HCT116 (cell line): Measurements from ENCODE around the gene MICALL2. TPM values are rescaled to one million over a fixed set of nuclear protein-coding genes. Genes with fewer than 3 reads are reported as not detected.

ENCODE experiments used
- ATAC-seq: fragments of 200-7000 bp; cut with Tn5 transposase; 2 replicates; pipeline ENCODE4 v1.9.1; 2020; ENCODE audit warnings: mild to moderate bottlenecking, moderate library complexity
- BruUV-seq: library from RNA; stranded (reverse); fragments of 400-500 nt; replicated peaks from 2 replicates; lab custom pipeline; 2021; lab: Mats Ljungman, UMichigan
- CTCF ChIA-PET: fragments of 300-600 bp; sonication (Branson Sonifier 250); formaldehyde crosslinking; loops from one replicate; lab custom pipeline; 2021; ENCODE audit warnings: antibody characterized with exemption; lab: Charles Lee
- POLR2A ChIA-PET: fragments of 300-600, 350-600 bp; sonication (Branson Sonifier 250); formaldehyde crosslinking; loops from one replicate; lab custom pipeline; 2021; ENCODE audit warnings: antibody characterized with exemption; lab: Charles Lee
- RAD21 ChIA-PET, 2 experiments: fragments of 300-600 bp; sonication (Branson Sonifier 250); formaldehyde crosslinking; loops; one replicate each; lab custom pipeline; 2023; ENCODE audit warnings: low total read pairs in 2 of 2; ENCODE audit not compliant: uncharacterized antibody in 2 of 2, unreplicated experiment in 2 of 2, low non-redundant PET in 1 of 2; lab: Charles Lee
- DNase-seq: peaks from one replicate; pipeline ENCODE4 v3.0.0-alpha.2; 2010; ENCODE audit warnings: low read depth, low spot score
- H2AFZ ChIP-seq: fragments of 200-600 bp; shearing (Covaris generic), sonication (generic); 2 replicates; pipeline ENCODE4 v1.6.1; 2017; ENCODE audit warnings: low read depth, mixed run types, mixed read lengths, antibody characterized with exemption, low read length; ENCODE audit not compliant: poor library complexity, severe bottlenecking
- H3K27ac ChIP-seq: 2 replicates; pipeline ENCODE4 v1.5.1; 2012; ENCODE audit warnings: low read depth, low read length
- H3K27me3 ChIP-seq: fragments of 200-600 bp; sonication (generic); 2 replicates; pipeline ENCODE4 v1.6.1; 2016; ENCODE audit warnings: mixed run types, low read length, mixed read lengths; ENCODE audit not compliant: insufficient read depth
- H3K36me3 ChIP-seq, 2 experiments: fragments of 200-500 bp in 1 of 2; fragments of 200-600 bp in 1 of 2; sonication (Bioruptor generic) in 1 of 2; sonication (generic) in 1 of 2; 2 replicates each; pipeline versions ENCODE4 v1.5.1 to v1.6.1; 2014 to 2016; ENCODE audit warnings: low read length in 2 of 2, inconsistent platforms in 1 of 2, mixed read lengths in 1 of 2, mixed run types in 1 of 2; ENCODE audit not compliant: insufficient read depth in 2 of 2, control insufficient read depth in 1 of 2
- H3K4me1 ChIP-seq, 2 experiments: fragments of 200-600 bp in 1 of 2; sonication (generic) in 1 of 2; 2 replicates each; pipeline versions ENCODE4 v1.5.1 to v1.6.1; 2012 to 2017; ENCODE audit warnings: low read length in 2 of 2, inconsistent platforms in 1 of 2, mild to moderate bottlenecking in 1 of 2, mixed read lengths in 1 of 2, mixed run types in 1 of 2, moderate library complexity in 1 of 2; ENCODE audit not compliant: insufficient read depth in 2 of 2, control insufficient read depth in 1 of 2
- H3K4me2 ChIP-seq: fragments of 200-600 bp; sonication (generic); 2 replicates; pipeline ENCODE4 v1.6.1; 2017; ENCODE audit warnings: mixed run types, low read length, mixed read lengths
- H3K4me3 ChIP-seq, 2 experiments: fragments of 200-600 bp in 1 of 2; sonication (generic) in 1 of 2; replicated peaks in 1 of 2; 2 replicates each; pipeline ENCODE4 v1.5.1; 2011 to 2016; ENCODE audit warnings: low read length in 2 of 2, control low read depth in 1 of 2, low read depth in 1 of 2, mild to moderate bottlenecking in 1 of 2, mixed read lengths in 1 of 2, mixed run types in 1 of 2
- H3K79me2 ChIP-seq: fragments of 200-600 bp; sonication (generic); 2 replicates; pipeline ENCODE4 v1.6.1; 2017; ENCODE audit warnings: mild to moderate bottlenecking, mixed run types, low read length, moderate library complexity, mixed read lengths; ENCODE audit not compliant: insufficient read depth
- H3K9ac ChIP-seq: fragments of 200-600 bp; sonication (generic); 2 replicates; pipeline ENCODE4 v1.6.1; 2016; ENCODE audit warnings: low read length, mixed read lengths
- H3K9me2 ChIP-seq: fragments of 200-600 bp; sonication (generic), shearing (Covaris generic); 2 replicates; pipeline ENCODE4 v1.6.1; 2017; ENCODE audit warnings: mixed run types, mild to moderate bottlenecking, moderate library complexity; ENCODE audit not compliant: insufficient read depth
- H3K9me3 ChIP-seq, 2 experiments: fragments of 200-500 bp in 1 of 2; fragments of 200-600 bp in 1 of 2; sonication (Bioruptor generic) in 1 of 2; sonication (generic) in 1 of 2; 2 replicates each; pipeline ENCODE4 v1.6.1; 2014 to 2017; ENCODE audit warnings: low read length in 2 of 2, mixed read lengths in 2 of 2, inconsistent platforms in 1 of 2, low read depth in 1 of 2, mild to moderate bottlenecking in 1 of 2, mixed run types in 1 of 2, moderate library complexity in 1 of 2; ENCODE audit not compliant: control insufficient read depth in 1 of 2, insufficient read depth in 1 of 2
- H4K20me1 ChIP-seq: fragments of 200-600 bp; sonication (generic), shearing (Covaris generic); 2 replicates; pipeline ENCODE4 v1.6.1; 2017; ENCODE audit warnings: mixed run types, mild to moderate bottlenecking, moderate library complexity; ENCODE audit not compliant: insufficient read depth
- CEBPB ChIP-seq: IDR thresholded peaks from 2 replicates; pipeline ENCODE4 v1.6.1; 2012; ENCODE audit warnings: low read depth
- EGR1 ChIP-seq: IDR thresholded peaks from 2 replicates; pipeline ENCODE4 v1.6.1; 2012; ENCODE audit warnings: low read depth
- EZH2phosphoT487 ChIP-seq: fragments of 200-600 bp; IDR thresholded peaks from 2 replicates; pipeline ENCODE4 v1.6.1; 2018; ENCODE audit warnings: antibody characterized with exemption, borderline replicate concordance
- FOSL1 ChIP-seq: IDR thresholded peaks from 2 replicates; pipeline ENCODE4 v1.6.1; 2012; ENCODE audit warnings: low read depth
- POLR2A ChIP-seq: IDR thresholded peaks from 2 replicates; pipeline ENCODE4 v1.7.0; 2011; ENCODE audit warnings: borderline replicate concordance; ENCODE audit not compliant: insufficient read depth, insufficient read length; ENCODE audit errors: extremely low read depth
- RAD21 ChIP-seq: IDR thresholded peaks from 2 replicates; pipeline ENCODE4 v1.6.1; 2012; ENCODE audit warnings: low read depth, mild to moderate bottlenecking
- SRF ChIP-seq: IDR thresholded peaks from 2 replicates; pipeline ENCODE4 v1.6.1; 2012; ENCODE audit warnings: low read depth
- TCF7L2 ChIP-seq: IDR thresholded peaks from 2 replicates; pipeline ENCODE4 v1.7.0; 2011; ENCODE audit warnings: borderline replicate concordance, inconsistent platforms; ENCODE audit not compliant: insufficient read depth, insufficient read length; ENCODE audit errors: extremely low read depth
- YY1 ChIP-seq: IDR thresholded peaks from 2 replicates; pipeline ENCODE4 v1.6.1; 2011; ENCODE audit warnings: low read length, low read depth, moderate library complexity, mild to moderate bottlenecking; ENCODE audit not compliant: insufficient replicate concordance; ENCODE audit errors: extremely low read depth
- ZNF274 ChIP-seq: fragments of 200-500 bp; sonication (Bioruptor generic); IDR thresholded peaks from 2 replicates; pipeline ENCODE4 v1.6.1; 2014; ENCODE audit warnings: mild to moderate bottlenecking, low read depth, low read length, inconsistent platforms
- intact Hi-C: fragments of 100-400 bp; cut with micrococcal nuclease; formaldehyde crosslinking; loops from 2 replicates; pipeline ENCODE4 v1.10.0; 2022
- total RNA-seq: library from RNA; stranded (reverse); gene quantifications from one replicate; pipeline ENCODE4 v1.2.1, GENCODE V29; 2021; ENCODE audit not compliant: unreplicated experiment
- TF ChIP-seq, protein P1 (sequence below): IDR thresholded peaks from 2 replicates; pipeline ENCODE4 v1.6.1; 2011; ENCODE audit warnings: mild to moderate bottlenecking, low read length, moderate library complexity; ENCODE audit not compliant: insufficient replicate concordance; ENCODE audit errors: extremely low read depth
- TF ChIP-seq, protein P2 (sequence below): IDR thresholded peaks from 2 replicates; pipeline ENCODE4 v1.6.1; 2012; ENCODE audit warnings: low read depth

Gene MICALL2
- total RNA-seq, 1 experiment from 2014 or later = 60.7 TPM

DNA sequence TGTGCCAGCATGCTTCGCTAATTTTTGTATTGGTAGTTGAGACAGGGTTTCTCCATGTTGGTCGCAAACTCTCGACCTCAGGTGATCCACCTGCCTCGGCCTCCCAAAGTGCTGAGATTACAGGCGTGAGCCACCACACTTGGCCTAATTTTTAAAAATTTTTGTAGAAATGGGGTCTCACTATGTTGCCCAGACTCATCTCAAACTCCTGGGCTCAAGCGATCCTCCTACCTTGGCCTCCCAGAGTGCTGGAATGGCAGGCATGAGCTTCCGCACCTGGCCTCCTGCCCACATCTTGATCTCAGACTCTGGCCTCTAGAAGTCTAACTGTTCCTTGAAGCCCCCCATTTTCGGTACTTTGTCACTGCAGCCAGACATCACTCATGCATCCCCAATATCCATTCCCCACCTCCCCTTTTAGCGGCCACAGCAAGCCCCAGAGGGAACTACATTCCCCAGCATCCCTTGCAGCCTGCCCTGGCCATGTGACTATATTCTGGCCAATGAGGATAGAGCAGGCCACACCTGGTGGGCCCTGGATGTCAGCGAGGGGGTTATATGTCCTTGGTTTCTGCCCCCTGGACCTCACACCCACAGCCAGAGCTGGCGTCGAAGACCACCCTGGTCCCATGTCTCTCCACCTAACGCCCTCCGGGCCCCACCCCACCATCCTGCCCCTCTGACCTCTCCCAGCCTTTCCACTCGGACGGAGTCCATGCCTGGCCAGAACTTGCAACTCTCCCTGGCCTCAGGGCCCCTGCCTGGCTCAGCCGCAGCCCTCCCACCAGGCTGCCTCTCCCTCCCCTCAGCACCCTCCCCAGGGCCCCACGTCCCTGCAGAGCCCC is 33.8 kb downstream of the MICALL2 start:
- Histone ChIP-seq H3K9me2 (no peaks in the 10 kb centered on the region), H3K9ac (no peak overlapping the region), H4K20me1 (no peaks in the 10 kb centered on the region), H2AFZ (peak overlapping the region; percentile 58), H3K4me1 (no peaks in the 10 kb centered on the region), H3K27ac (no peak overlapping the region), H3K79me2 (no peaks in the 10 kb centered on the region), H3K4me2 (no peak overlapping the region), H3K4me3 (no peak overlapping the region), H3K9me3 (no peaks in the 10 kb centered on the region), H3K36me3 (no peaks in the 10 kb centered on the region), H3K27me3 (no peaks in the 10 kb centered on the region)
- ATAC-seq = peak; percentile 91
- no peak for TF ChIP-seq POLR2A
- peak; percentile 11 for TF ChIP-seq YY1
- BruUV-seq = no TSS peak
- CTCF ChIA-PET = no interaction called here
- intact Hi-C loops = no loop called here
- RAD21 ChIA-PET = no interaction called here
- DNase-seq = peak; percentile 16
- POLR2A ChIA-PET = no interaction called here

DNA sequence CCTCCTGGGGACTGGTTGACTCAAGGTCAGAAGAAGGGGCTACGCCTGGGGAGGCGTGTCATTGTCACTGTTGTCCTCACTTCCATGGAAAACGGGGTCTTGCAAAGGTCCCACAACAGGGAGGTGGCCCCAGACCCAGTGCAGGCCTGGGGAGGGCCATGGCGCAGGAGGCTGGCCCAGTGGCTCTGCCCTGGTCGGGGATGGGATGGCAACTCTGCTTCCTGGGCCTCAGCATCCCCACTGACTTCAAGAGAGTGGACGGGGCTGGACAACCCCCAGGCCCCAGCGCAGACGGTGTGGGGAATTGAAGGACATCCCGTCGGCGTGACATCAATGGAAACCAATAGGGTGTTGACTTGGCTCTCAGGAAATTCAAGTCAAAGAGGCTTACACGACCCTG is 35.2 kb downstream of the MICALL2 start:
- DNase-seq (no peak), ATAC-seq (no peak)
- CTCF ChIA-PET = no interaction called here
- Histone ChIP-seq H3K79me2 (no peaks in the 10 kb centered on the region), H3K4me1 (no peaks in the 10 kb centered on the region; a peak in 1 of 4 replicates), H3K9me2 (no peaks in the 10 kb centered on the region), H4K20me1 (no peaks in the 10 kb centered on the region), H2AFZ (no peak overlapping the region), H3K9ac (no peak overlapping the region), H3K27me3 (no peaks in the 10 kb centered on the region), H3K36me3 (no peaks in the 10 kb centered on the region), H3K27ac (no peak overlapping the region), H3K9me3 (no peaks in the 10 kb centered on the region), H3K4me3 (no peak overlapping the region), H3K4me2 (no peak overlapping the region)
- RAD21 ChIA-PET = no interaction called here
- TF ChIP-seq EZH2phosphoT487 (no peak), FOSL1 (no peak), POLR2A (no peak), CEBPB (no peak), RAD21 (no peak), ZNF274 (no peak), TCF7L2 (no peak), EGR1 (no peak), SRF (no peak)
- TF ChIP-seq, protein P1, sequence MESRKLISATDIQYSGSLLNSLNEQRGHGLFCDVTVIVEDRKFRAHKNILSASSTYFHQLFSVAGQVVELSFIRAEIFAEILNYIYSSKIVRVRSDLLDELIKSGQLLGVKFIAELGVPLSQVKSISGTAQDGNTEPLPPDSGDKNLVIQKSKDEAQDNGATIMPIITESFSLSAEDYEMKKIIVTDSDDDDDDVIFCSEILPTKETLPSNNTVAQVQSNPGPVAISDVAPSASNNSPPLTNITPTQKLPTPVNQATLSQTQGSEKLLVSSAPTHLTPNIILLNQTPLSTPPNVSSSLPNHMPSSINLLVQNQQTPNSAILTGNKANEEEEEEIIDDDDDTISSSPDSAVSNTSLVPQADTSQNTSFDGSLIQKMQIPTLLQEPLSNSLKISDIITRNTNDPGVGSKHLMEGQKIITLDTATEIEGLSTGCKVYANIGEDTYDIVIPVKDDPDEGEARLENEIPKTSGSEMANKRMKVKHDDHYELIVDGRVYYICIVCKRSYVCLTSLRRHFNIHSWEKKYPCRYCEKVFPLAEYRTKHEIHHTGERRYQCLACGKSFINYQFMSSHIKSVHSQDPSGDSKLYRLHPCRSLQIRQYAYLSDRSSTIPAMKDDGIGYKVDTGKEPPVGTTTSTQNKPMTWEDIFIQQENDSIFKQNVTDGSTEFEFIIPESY = no peak
- TF ChIP-seq, protein P2, sequence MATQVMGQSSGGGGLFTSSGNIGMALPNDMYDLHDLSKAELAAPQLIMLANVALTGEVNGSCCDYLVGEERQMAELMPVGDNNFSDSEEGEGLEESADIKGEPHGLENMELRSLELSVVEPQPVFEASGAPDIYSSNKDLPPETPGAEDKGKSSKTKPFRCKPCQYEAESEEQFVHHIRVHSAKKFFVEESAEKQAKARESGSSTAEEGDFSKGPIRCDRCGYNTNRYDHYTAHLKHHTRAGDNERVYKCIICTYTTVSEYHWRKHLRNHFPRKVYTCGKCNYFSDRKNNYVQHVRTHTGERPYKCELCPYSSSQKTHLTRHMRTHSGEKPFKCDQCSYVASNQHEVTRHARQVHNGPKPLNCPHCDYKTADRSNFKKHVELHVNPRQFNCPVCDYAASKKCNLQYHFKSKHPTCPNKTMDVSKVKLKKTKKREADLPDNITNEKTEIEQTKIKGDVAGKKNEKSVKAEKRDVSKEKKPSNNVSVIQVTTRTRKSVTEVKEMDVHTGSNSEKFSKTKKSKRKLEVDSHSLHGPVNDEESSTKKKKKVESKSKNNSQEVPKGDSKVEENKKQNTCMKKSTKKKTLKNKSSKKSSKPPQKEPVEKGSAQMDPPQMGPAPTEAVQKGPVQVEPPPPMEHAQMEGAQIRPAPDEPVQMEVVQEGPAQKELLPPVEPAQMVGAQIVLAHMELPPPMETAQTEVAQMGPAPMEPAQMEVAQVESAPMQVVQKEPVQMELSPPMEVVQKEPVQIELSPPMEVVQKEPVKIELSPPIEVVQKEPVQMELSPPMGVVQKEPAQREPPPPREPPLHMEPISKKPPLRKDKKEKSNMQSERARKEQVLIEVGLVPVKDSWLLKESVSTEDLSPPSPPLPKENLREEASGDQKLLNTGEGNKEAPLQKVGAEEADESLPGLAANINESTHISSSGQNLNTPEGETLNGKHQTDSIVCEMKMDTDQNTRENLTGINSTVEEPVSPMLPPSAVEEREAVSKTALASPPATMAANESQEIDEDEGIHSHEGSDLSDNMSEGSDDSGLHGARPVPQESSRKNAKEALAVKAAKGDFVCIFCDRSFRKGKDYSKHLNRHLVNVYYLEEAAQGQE = no peak
- BruUV-seq = no TSS peak
- intact Hi-C loops = no loop called here
- POLR2A ChIA-PET = no interaction called here
